RCC 7860 (cell line): Measurements from ENCODE around the gene KCTD1.

ENCODE experiments used
- DNase-seq: peaks from one replicate; pipeline ENCODE4 v3.0.0-alpha.2; 2015; ENCODE audit warnings: low spot score
- FAIRE-seq: peaks from 2 replicates; lab custom pipeline; 2012; peaks lifted over from hg19 to GRCh38; lab: Jason Lieb, UNC

KCTD1 gene

DNA sequence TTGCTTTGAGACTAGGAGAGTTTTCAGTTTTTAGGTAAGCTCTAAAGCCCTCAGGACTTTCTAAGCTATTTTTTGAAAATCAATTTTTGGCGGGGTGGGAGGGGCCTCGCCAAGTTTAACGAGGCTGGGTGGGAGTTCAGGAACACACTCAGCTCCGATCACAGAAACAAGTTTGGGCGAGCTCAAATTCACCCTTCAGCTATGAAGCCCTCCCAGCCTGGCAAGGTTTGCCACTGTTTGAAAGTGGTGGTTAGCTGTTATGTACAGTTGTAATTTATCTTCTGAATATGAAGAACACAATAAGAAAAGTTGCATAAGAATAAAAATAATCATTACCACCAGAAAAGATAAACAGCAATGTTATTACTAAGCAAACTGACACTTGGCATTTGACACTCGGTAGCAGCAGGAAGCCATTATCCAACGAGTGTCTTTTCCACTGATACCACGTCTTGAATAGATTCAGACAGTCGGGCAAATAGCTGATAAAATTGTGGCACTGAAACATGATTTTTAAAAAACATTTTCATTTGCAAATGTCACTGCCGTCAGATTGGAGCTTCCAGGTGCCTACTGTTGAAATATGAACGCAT lies 59.8 kb downstream of the KCTD1 start:
- DNase-seq: no peak
- no peak for FAIRE-seq

DNA sequence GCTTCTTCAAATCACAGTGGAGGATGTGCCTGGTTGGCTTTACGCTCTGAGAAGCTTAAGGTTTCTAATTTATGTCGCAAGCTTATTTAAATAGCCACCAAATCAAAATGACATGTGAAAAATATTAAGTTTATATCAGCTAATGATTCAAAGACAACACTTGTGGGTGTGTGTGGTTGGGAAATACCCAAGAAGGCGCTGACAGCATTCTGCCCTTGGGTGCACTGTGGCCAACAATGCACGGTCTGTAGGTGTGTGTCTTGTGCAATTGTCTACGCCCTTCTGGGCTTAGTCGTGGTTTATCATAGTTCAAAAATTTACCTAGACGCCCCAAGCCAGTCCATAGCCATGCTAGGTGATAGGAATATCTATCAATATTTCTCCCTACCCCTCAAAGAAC lies 60.9 kb downstream of the KCTD1 start:
- peak; percentile 48 for DNase-seq
- FAIRE-seq: peak; percentile 60

GRCh38 chr18:26483633-26484032 lies 64.7 kb downstream of the KCTD1 start:
- FAIRE-seq: no peak
- DNase-seq: no peak

DNA sequence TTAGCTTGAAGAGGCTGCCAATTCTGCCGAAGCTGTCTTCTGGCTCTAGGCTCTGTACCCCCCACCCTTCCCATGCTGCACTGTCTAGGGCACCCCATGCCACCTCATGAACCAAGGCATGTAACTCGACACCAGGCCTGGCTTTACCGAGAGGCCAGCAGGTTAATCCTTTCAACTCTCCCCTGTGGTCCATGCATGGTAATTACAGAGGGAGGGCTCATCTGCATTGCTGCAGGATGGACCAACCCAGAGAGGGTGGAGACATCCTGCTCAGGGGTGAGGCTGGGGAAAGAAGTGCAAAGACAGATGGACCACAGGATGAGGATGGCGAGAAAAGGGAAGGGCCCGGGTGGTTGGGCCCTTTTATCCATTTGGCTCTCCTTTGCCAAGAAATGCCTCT lies 65.8 kb downstream of the KCTD1 start:
- DNase-seq: peak; percentile 53
- FAIRE-seq: no peak

DNA sequence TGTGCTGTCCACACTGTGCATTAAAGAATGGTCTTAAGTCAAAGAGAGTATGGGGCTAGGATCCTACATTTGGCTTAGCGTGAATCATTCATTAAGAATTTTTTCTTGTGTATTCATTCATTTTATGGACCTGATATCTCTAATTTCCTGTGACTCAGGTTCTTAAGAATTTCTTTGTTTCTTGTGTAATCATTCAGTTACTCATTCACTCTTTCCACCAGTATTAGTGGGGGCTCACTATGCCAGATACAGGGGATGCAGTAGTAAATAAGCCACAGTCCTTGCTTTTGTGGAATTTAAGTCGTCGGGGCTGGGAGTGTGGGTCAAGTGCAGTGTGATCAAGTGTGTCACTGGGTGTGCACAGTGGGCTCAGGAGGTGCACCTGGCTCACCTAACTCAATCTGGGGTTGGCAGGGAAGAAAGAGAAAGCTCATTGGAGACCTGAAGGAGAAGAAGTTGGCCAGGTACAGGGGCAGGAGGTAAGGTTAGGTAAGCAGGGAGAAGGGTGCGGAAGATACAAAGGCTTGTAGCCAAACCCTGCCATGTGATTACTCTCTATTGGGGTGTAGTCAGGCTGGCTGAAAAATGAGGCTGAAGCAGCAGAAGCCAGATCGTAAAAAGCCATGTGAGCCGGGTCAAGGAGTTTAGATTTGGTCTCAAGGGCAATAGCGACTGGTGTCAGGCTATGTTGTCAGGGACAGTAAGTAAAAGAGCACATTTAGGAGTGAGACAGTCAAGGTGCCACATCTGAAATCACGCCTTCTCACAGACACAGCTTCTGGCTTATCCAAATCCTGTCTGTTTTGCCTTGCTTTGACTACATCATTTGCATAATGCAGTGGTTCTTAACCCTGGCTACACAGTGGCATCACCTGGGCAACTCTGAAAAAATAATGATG lies 67.2 kb downstream of the KCTD1 start:
- FAIRE-seq (peak; percentile 98), DNase-seq (peak; percentile 96)

DNA sequence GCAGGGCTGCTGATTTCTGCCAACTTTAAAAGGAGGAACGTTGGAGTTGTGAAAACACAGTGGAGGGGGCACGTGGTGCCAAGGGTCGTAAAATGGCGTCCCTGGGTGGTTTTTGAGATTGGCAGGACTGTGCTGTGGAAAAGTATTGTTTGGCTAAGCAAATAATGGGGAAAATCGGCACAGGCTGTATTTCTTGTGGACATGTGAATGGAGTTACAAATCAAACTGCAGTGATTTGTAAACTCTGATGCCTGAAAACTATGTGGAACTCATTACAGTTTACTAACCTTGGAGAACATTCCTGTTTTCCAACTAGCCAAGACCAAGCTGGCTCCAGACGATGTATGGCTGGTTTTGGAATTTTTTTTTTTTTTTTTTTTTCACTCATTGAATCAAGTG lies 68.7 kb downstream of the KCTD1 start:
- no peak for FAIRE-seq

GRCh38 chr18:26479065-26479680 lies 69.2 kb downstream of the KCTD1 start:
- FAIRE-seq (no peak), DNase-seq (no peak)

More for the DNA sequence above, 68.7 kb downstream of the KCTD1 start:
- DNase-seq: no peak

DNA sequence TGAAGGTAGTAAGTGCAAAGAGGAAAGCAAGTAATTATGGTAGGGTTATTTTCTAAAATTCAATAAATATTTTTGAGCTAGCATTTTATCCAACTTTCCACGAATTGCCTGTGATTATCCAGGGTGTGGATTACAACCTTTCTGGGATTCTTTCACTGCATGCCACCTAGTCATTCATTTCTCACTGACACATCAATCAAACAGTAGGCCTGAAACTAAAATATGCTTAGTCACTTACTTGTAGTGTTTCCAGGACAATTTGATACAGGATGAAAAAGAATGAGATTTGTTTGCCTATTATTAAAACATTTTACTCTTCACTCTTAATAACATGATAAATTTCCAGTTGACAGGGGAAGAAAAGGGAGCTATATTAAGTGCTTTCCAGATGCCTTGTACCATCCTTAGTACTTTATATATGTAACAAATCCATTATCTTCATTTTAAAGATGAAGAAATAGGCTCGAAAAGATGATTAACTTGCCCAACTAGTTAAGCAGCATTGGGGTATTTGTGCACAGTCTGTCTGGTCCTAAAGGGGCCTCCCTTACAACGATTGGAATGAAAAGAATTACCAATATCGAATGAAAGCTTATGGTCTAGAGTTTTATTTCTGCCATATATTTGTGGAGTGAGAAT lies 70.4 kb downstream of the KCTD1 start:
- FAIRE-seq (peak; percentile 90), DNase-seq (peak; percentile 78)

- DNase-seq: no peak
- no peak for FAIRE-seq
These were observed 71.7 kb downstream of the KCTD1 start for GRCh38 chr18:26476697-26477096.

- no peak for FAIRE-seq
- DNase-seq: no peak
These were observed 73.8 kb downstream of the KCTD1 start for GRCh38 chr18:26474542-26474941.

GRCh38 chr18:26473672-26474071 lies 74.7 kb downstream of the KCTD1 start:
- FAIRE-seq (no peak), DNase-seq (no peak)

DNA sequence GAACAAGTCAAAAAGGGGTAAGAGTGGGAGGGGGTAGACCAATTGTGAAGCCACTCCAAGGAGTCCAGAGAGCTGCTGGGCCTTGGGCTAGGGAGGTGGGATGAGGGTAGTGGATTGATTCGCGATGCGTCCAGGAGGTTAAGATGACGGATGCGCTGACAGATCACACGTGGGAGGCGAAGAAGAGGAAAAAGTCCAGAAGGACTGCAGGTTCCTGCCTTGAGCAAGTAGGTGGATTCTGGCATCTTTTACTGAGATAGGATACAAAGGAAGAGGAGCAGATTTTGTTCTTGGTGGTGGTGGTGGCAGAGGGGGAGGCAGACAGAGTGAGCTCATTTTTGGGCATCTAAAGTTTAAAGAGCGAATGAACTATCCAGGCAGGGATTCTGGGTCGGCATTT lies 76.5 kb downstream of the KCTD1 start:
- no peak for FAIRE-seq
- no peak for DNase-seq

DNA sequence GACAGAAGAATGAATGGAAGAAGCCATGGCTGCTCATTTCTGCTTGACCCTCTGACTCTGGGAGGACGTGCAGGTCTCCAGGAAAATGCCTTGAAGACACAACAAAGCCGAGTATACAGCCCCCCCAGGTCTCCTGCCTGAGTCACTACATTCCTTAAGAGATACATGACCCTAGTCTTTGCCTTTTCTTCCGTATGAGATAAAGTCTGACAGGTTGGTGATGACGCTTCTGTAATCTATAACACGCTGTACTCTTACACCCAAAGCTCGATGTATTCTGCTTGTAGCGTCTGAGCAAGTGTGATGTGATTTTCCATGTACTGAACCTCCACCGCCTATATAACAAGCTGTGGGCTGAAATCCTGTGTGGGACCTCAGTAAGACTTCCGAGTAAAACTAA lies 77.3 kb downstream of the KCTD1 start:
- FAIRE-seq: peak; percentile 42
- peak; percentile 83 for DNase-seq

- DNase-seq (no peak), FAIRE-seq (no peak)
These were observed 78.2 kb downstream of the KCTD1 start for GRCh38 chr18:26470011-26470637.

DNA sequence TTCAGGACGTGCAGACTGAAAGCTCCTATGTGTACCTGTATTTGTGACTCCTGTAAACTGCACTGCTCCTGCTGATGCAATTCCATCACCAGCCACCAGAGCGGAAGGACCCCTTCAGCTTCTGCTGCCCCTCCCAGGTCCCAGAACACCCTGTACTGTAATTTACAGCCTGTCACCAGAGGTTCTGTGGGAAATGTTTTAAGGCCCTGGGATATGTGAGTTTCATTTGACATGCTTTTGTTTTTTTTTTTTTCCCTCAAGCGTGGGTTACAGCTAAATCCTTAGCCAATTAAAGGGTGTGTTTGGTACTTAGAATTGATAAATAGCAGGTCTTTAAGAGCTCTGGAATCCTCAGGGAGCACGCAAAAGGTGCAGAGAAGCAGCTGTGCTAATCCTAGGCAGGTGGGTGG lies 79.4 kb downstream of the KCTD1 start:
- DNase-seq (no peak), FAIRE-seq (no peak)

- no peak for FAIRE-seq
These were observed 82.3 kb downstream of the KCTD1 start for GRCh38 chr18:26466026-26466425.

GRCh38 chr18:26465431-26465830 lies 82.9 kb downstream of the KCTD1 start:
- DNase-seq (no peak), FAIRE-seq (no peak)

More at GRCh38 chr18:26466026-26466425, 82.3 kb downstream of the KCTD1 start:
- no peak for DNase-seq

DNA sequence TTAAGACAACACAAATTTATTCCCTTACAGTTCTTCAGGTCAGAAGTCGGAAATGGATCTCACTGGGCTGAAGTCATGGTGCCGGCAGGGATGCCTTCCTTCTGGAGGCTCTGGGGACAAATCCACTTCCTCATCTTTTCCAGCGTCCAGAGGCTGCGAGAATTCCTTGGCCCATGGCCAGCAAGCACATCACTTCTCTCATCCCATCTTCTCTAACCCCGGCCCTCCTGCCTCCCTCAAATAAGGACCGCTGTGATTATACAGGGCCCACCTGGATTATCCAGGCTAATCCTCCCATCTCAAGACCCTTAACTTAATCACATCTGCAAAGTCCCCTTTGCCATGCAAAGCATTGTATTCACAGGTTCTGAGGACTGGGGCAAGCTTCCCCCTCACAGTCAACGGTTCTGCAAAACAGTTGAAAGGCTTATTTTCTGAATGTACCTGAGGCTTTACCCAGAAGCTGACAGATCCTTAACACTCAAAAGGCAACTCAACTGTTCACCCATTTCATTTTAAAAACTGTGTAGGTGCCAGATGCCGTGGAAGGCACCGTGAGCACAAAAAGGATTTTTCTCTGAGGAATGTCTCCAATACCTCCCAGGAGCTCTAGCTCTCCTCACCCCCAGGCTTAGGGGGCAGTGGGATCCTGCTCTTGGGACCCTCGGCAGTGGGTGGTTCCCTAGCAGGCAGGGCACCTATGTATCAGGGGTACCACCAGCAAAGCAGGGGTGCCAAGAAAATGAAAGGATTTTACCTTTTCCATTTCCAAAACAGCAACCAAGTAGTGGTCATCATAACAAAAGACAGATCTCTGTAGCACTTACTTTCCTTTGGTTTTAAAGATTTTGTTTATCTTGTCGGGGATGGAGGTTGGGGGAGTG lies 84.0 kb downstream of the KCTD1 start:
- DNase-seq: no peak
- no peak for FAIRE-seq

DNA sequence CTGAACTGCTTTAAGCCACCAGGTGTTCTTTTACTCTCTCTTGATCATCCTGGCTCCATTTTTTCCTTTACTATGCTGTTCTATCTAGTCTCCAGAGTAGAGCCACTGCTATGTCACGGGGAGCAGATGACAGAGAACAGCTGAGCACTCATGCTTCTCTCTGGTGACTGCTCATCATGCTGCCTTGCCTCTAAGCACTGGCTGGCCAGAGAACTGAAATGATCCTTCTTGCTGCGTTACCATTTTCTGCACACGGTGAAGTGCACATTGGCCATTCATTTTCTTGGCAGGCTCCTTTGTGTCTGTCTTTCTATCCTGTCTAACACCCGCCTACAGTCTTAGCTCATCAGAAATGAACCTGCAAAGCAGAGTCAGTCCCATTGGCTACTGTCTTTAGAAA lies 86.0 kb downstream of the KCTD1 start:
- DNase-seq (no peak), FAIRE-seq (no peak)

GRCh38 chr18:26461405-26461804 lies 86.9 kb downstream of the KCTD1 start:
- FAIRE-seq: no peak
- DNase-seq: no peak
